ENCODE measurements around the gene PTPRT.

GRCh38 chr20:42914302-42914701 is 275.4 kb downstream of the PTPRT start:
- TF ChIP-seq CTCF (IDR thresholded peaks at IDR 0.05) (no peak), CEBPB (IDR thresholded peaks at IDR 0.05) (no peak), REST (IDR thresholded peaks at IDR 0.05) (no peak), POLR2A (IDR thresholded peaks at IDR 0.05; ENCODE audit: low read length) (no peak), JUN (IDR thresholded peaks at IDR 0.05) (no peak), NFE2L2 (conservative IDR thresholded peaks at IDR 0.05; ENCODE audit: low read length) (no peak), POLR2AphosphoS2 (conservative IDR thresholded peaks at IDR 0.05; ENCODE audit: low read length) (no peak), RFX5 (IDR thresholded peaks at IDR 0.05) (no peak), SMC3 (IDR thresholded peaks at IDR 0.05) (no peak), NPAS2 (CRISPR knock-in tag; IDR thresholded peaks at IDR 0.05; ENCODE audit: borderline replicate concordance) (no peak), MYC (IDR thresholded peaks at IDR 0.05; ENCODE audit: borderline replicate concordance, low read length) (no peak), CHD4 (IDR thresholded peaks at IDR 0.05; ENCODE audit: borderline replicate concordance) (no peak), BCL3 (IDR thresholded peaks at IDR 0.05) (no peak)

Data from A549 (cell line).